Transverse colon (tissue), 4 donors: ENCODE data around the gene NCOA1. TPM values are rescaled to one million over a fixed set of nuclear protein-coding genes. Genes with fewer than 3 reads are reported as not detected.

Source experiments
- DNase-seq: peaks from one replicate; pipeline ENCODE4 v3.0.0-alpha.2; 2019
- H3K27ac ChIP-seq, 4 donors: fragments of 200-600 bp; sonication (generic); 2 replicates each; pipeline ENCODE4 v1.5.1; 2016 to 2018; ENCODE audit warnings: inconsistent platforms in 4 of 4
- H3K27me3 ChIP-seq: fragments of 200-600 bp; sonication (generic); 2 replicates; pipeline ENCODE4 v1.5.1; 2017; ENCODE audit warnings: inconsistent platforms
- H3K36me3 ChIP-seq, 4 donors: fragments of 200-600 bp; sonication (generic); 2 replicates each; pipeline ENCODE4 v1.5.1; 2017 to 2019; ENCODE audit warnings: inconsistent platforms in 4 of 4
- H3K4me1 ChIP-seq, 4 donors: fragments of 200-600 bp; sonication (generic); 2 replicates each; pipeline ENCODE4 v1.5.1; 2017 to 2020; ENCODE audit warnings: inconsistent platforms in 4 of 4
- H3K4me3 ChIP-seq, 4 donors: fragments of 200-600 bp; sonication (generic); 1 replicate in 1 of 4; 2 replicates in 3 of 4; pipeline versions ENCODE4 v1.5.1 to v1.6.1; 2017 to 2019; ENCODE audit warnings: inconsistent platforms in 4 of 4
- H3K9me3 ChIP-seq, 2 donors: fragments of 200-600 bp; sonication (generic); 2 replicates each; pipeline ENCODE4 v1.5.1; 2017 to 2019; ENCODE audit warnings: inconsistent platforms in 2 of 2
- EP300 ChIP-seq: sonication (generic); formaldehyde crosslinking; IDR thresholded peaks from one replicate; pipeline ENCODE4 v1.6.1; 2017; ENCODE audit warnings: antibody characterized with exemption, low read depth
- POLR2A ChIP-seq: fragments of 450-650 bp; IDR thresholded peaks from one replicate; pipeline ENCODE4 v1.6.1; 2016; ENCODE audit warnings: antibody characterized with exemption, mild to moderate bottlenecking, moderate library complexity
- POLR2AphosphoS5 ChIP-seq, 3 donors: sonication (generic); formaldehyde crosslinking; IDR thresholded peaks; one replicate each; pipeline ENCODE4 v1.6.1; 2016; ENCODE audit warnings: antibody characterized with exemption in 3 of 3
- WGBS, 2 donors: methylation state at CpG; one replicate each; pipeline ENCODE4 v1.1.5; 2018; ENCODE audit warnings: low coverage in 1 of 2; 5-methylcytosine and 5-hydroxymethylcytosine counted together
- in situ Hi-C, 4 donors: fragments of 200-750 bp; cut with MboI; loops; one replicate each; pipeline versions ENCODE4 v1.15.0 to v1.15.1; 2017; ENCODE audit warnings: low sequenced_read_pairs in 3 of 4, low pct_ligation_motif_present in 1 of 4, low pct_unique_long_range_greater_than_20kb in 1 of 4
- intact Hi-C: fragments of 100-400 bp; cut with DNase I; formaldehyde crosslinking; loops from one replicate; pipeline ENCODE4 v1.15.1; 2023; ENCODE audit warnings: low total_unique reads
- total RNA-seq, 4 donors: library from RNA; depleted of rRNA; stranded (reverse); fragments of >200 nt; gene quantifications; one replicate each; pipeline ENCODE4 v1.1.0, GENCODE V29; 2016
- TF ChIP-seq, protein P1 (sequence below), 5 experiments: fragments of 200-600 bp in 3 of 5; fragments of 450-650 bp in 2 of 5; sonication (generic) in 3 of 5; IDR thresholded peaks; 1 replicate in 2 of 5; 2 replicates in 3 of 5; pipeline ENCODE4 v1.5.1; 2016 to 2017; ENCODE audit warnings: antibody characterized with exemption in 5 of 5, inconsistent platforms in 3 of 5, mild to moderate bottlenecking in 2 of 5, moderate library complexity in 1 of 5

NCOA1 gene
- total RNA-seq, 4 donors from 2014 or later: 32.9 to 56.5 (median 47.9) TPM

DNA sequence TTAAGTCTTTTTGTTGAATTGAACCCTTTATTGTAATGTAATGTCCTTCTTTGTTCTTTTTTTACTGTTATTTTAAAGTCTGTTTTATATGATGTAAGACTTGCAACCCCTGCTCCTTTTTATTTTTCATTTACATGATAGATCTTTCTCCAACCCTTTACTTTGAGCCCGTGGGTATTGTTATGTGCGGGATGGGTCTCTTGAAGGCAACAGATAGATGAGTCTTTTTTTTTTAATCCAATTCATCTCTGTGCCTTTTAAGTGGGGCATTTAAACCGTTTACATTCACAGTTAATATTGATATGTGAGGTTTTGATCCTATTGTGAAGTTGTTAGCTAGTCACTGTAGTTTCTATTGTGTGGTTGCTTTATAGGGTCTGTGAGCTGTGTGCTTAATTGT, 120.6 kb downstream of the NCOA1 start:
- in situ Hi-C loops: no loop called here
- no peaks in the 10 kb centered on the region for H3K4me1 ChIP-seq
- no peaks in the 10 kb centered on the region for H3K27me3 ChIP-seq
- TF ChIP-seq POLR2AphosphoS5 (IDR thresholded peaks at IDR 0.05): no peak
- TF ChIP-seq EP300: no peak
- TF ChIP-seq, protein P1, sequence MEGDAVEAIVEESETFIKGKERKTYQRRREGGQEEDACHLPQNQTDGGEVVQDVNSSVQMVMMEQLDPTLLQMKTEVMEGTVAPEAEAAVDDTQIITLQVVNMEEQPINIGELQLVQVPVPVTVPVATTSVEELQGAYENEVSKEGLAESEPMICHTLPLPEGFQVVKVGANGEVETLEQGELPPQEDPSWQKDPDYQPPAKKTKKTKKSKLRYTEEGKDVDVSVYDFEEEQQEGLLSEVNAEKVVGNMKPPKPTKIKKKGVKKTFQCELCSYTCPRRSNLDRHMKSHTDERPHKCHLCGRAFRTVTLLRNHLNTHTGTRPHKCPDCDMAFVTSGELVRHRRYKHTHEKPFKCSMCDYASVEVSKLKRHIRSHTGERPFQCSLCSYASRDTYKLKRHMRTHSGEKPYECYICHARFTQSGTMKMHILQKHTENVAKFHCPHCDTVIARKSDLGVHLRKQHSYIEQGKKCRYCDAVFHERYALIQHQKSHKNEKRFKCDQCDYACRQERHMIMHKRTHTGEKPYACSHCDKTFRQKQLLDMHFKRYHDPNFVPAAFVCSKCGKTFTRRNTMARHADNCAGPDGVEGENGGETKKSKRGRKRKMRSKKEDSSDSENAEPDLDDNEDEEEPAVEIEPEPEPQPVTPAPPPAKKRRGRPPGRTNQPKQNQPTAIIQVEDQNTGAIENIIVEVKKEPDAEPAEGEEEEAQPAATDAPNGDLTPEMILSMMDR (IDR thresholded peaks at IDR 0.05): no peak
- TF ChIP-seq POLR2A: no peak
- peaks cover 0 to 10% of the 10 kb centered on the region in 2 donors for H3K9me3 ChIP-seq
- no peak overlapping the region for H3K4me3 ChIP-seq
- intact Hi-C loops: no loop called here
- no peak for DNase-seq
- no peak overlapping the region for H3K27ac ChIP-seq
- H3K36me3 ChIP-seq: no peaks in the 10 kb centered on the region
- WGBS, 2 donors: 92% methylated on average over 3 of the region's 3 CpGs

DNA sequence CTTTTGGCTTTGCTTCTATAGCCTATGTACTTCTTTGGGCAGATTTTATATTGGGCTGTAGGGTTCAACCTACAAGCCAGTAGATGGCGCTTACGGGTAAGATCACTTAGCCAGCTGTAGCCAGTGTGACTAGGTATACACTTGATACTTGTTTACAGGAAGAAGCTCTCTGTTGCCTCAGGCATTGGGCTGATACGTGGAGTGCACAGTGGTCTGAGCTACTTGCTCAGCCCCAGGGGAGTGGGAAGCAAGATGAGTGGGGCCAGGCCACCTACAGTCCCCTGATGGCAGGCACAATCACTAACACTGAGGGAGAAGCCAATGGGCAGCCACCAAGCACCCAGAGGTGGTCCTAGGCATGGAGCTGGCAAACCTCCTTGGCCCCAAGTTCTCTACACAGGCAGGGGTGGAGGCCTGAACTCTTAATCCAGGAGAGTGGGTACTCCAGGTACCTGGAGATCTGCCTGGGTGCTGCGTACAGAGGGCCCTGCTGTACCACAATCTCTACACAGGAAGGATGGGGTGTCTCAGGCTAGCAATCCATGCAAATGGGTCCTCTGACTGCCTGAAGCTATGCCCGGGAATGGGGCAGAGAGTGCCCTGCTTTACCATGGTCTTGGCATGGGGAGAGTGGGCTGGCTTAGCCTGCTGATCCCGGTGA, 122.2 kb downstream of the NCOA1 start:
- Histone ChIP-seq H3K27ac (no peak overlapping the region), H3K9me3 (peaks cover 0 to 10% of the 10 kb centered on the region in 2 donors), H3K4me1 (no peaks in the 10 kb centered on the region), H3K27me3 (no peaks in the 10 kb centered on the region), H3K4me3 (no peak overlapping the region), H3K36me3 (no peaks in the 10 kb centered on the region)
- no peak for DNase-seq
- TF ChIP-seq EP300: no peak
- TF ChIP-seq POLR2A: no peak
- intact Hi-C loops: no loop called here
- in situ Hi-C loops: no loop called here
- WGBS, 2 donors: 86 to 90% methylated on average over 2 to 6 of the region's 6 CpGs

DNA sequence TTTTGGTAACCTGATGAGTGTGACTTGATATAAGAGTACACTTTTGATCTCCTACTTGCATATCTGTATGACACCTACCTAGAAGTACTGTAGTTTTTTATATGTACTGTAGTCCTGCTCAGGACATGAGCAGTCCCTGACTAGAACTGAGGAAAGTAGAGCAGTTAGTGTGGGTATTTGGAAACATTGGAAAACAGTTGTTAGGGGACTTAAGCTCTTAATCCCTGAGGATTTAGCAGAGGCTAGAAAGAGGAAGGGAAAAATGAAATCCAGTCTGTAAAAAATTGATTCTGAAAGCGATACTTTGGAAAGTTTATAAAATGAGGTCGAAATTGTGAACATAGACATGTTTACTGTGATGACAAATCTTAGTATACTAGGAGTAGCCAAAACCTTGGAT, 125.6 kb downstream of the NCOA1 start:
- no peak for TF ChIP-seq POLR2A
- no peak for TF ChIP-seq POLR2AphosphoS5 (IDR thresholded peaks at IDR 0.05)
- TF ChIP-seq, protein P1 (IDR thresholded peaks at IDR 0.05): no peak
- no peak for TF ChIP-seq EP300
- Histone ChIP-seq H3K4me3 (no peak overlapping the region), H3K27me3 (no peaks in the 10 kb centered on the region), H3K27ac (no peak overlapping the region), H3K4me1 (no peaks in the 10 kb centered on the region), H3K36me3 (no peaks in the 10 kb centered on the region), H3K9me3 (peaks cover 0 to 9% of the 10 kb centered on the region in 2 donors)
- DNase-seq: no peak
- 80 to 83% methylated on average over 2 of the region's 2 CpGs for WGBS, 2 donors
- in situ Hi-C loops: no loop called here
- intact Hi-C loops: no loop called here

DNA sequence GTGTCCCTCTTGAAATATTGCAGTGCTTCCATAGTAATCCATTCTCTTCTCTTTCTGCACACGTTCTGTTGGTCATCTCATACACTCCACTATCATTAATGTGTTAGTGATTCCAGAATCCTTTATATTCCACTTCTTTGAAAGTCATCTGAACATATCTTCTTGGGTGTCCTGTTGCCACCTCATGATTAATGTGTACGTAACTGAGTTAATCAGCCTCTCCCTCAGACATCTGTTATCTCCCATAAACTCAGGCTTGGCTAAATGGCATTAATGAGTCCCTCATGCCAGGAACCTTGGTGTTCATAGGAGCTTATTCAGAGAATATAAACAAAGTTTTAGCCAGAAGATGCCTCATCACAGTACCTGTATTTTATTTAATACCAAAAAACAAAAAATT, 126.4 kb downstream of the NCOA1 start:
- intact Hi-C loops: no loop called here
- H3K36me3 ChIP-seq: no peaks in the 10 kb centered on the region
- H3K27ac ChIP-seq: no peak overlapping the region
- in situ Hi-C loops: no loop called here
- DNase-seq: no peak
- no peaks in the 10 kb centered on the region for H3K4me1 ChIP-seq
- TF ChIP-seq EP300 (no peak), POLR2AphosphoS5 (IDR thresholded peaks at IDR 0.05) (no peak), POLR2A (no peak)
- TF ChIP-seq, protein P1 (IDR thresholded peaks at IDR 0.05): no peak
- 86% methylated on average over 1 to 2 of the region's 2 CpGs for WGBS, 2 donors
- no peak overlapping the region for H3K4me3 ChIP-seq
- peaks cover 0 to under 1% of the 10 kb centered on the region in 2 donors for H3K9me3 ChIP-seq
- H3K27me3 ChIP-seq: no peaks in the 10 kb centered on the region

DNA sequence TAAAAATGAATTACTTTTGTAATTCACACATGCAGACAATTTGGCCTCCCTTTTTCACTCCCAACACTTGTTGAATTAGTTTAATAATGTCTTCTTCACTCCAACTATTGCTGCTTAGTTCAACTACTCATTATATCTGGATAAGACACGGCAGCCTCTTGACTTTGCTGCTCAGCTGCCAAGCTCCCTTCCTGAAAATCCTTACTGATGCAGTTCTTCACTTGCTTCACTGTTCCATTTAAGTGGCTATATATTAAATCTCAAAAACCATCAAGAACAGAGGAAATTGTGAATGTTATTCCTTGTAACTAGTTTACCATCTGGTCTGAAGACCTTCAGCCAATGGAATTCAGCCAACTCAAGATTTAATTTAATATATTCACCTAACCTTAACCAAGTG, 127.1 kb downstream of the NCOA1 start:
- in situ Hi-C loops: no loop called here
- no peak overlapping the region for H3K27ac ChIP-seq
- WGBS, 2 donors: 57 to 73% methylated on average over 1 of the region's 1 CpG
- no peaks in the 10 kb centered on the region for H3K36me3 ChIP-seq
- DNase-seq: no peak
- H3K4me3 ChIP-seq: no peak overlapping the region
- no peaks in the 10 kb centered on the region for H3K9me3 ChIP-seq
- TF ChIP-seq, protein P1 (IDR thresholded peaks at IDR 0.05): no peak
- no peak for TF ChIP-seq POLR2AphosphoS5 (IDR thresholded peaks at IDR 0.05)
- TF ChIP-seq POLR2A: no peak
- no peak for TF ChIP-seq EP300
- H3K4me1 ChIP-seq: no peaks in the 10 kb centered on the region
- H3K27me3 ChIP-seq: no peaks in the 10 kb centered on the region
- intact Hi-C loops: no loop called here
